22Rv1 (cell line): ENCODE measurements around the gene RAE1.
"Not testable (repeated sequence)": the region's sequence is repeated elsewhere in the genome, so short reads cannot be mapped to it uniquely, and the experiment has no call there.

ENCODE experiments used
- ZFX ChIP-seq: fragments of 450-650 bp; IDR thresholded peaks from 2 replicates; pipeline ENCODE4 v1.6.1; 2017; ENCODE audit warnings: antibody characterized with exemption, borderline replicate concordance
- TF ChIP-seq, protein P1 (sequence below): fragments of 450-650 bp; IDR thresholded peaks from 2 replicates; pipeline ENCODE4 v1.5.1; 2017; ENCODE audit warnings: mild to moderate bottlenecking

DNA sequence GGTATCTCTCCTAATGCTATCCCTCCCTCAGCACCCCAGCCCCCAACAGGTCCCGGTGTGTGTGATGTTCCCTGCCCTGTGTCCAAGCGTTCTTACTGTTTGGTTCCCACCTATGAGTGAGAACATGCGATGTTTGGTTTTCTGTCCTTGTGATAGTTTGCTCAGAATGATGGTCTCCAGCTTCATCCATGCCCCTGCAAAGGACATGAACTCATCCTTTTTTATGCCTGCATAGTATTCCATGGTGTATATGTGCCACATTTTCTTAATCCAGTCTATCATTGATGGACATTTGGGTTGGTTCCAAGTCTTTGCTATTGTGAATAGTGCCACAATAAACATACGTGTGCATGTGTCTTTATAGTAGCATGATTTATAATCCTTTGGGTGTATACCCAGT, 68.4 kb downstream of the RAE1 start:
- TF ChIP-seq, protein P1, sequence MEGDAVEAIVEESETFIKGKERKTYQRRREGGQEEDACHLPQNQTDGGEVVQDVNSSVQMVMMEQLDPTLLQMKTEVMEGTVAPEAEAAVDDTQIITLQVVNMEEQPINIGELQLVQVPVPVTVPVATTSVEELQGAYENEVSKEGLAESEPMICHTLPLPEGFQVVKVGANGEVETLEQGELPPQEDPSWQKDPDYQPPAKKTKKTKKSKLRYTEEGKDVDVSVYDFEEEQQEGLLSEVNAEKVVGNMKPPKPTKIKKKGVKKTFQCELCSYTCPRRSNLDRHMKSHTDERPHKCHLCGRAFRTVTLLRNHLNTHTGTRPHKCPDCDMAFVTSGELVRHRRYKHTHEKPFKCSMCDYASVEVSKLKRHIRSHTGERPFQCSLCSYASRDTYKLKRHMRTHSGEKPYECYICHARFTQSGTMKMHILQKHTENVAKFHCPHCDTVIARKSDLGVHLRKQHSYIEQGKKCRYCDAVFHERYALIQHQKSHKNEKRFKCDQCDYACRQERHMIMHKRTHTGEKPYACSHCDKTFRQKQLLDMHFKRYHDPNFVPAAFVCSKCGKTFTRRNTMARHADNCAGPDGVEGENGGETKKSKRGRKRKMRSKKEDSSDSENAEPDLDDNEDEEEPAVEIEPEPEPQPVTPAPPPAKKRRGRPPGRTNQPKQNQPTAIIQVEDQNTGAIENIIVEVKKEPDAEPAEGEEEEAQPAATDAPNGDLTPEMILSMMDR: not testable (repeated sequence)
- not testable (repeated sequence) for TF ChIP-seq ZFX
